H1 (cell line): ENCODE data around the gene FMO5. TPM values are rescaled to one million over a fixed set of nuclear protein-coding genes. Genes with fewer than 3 reads are reported as not detected.
"Not testable (repeated sequence)": the region's sequence is repeated elsewhere in the genome, so short reads cannot be mapped to it uniquely, and the experiment has no call there.

Experiments used
- CTCF ChIA-PET: fragments of 300-600 bp; sonication (Branson Sonifier 250); formaldehyde crosslinking; loops from one replicate; lab custom pipeline; 2021; ENCODE audit not compliant: partially characterized antibody; lab: Charles Lee
- POLR2A ChIA-PET: fragments of 300-600 bp; sonication (Branson Sonifier 250); formaldehyde crosslinking; loops from one replicate; lab custom pipeline; 2021; ENCODE audit warnings: inconsistent platforms; ENCODE audit not compliant: partially characterized antibody; lab: Charles Lee
- DNase-seq, 2 experiments: peaks; one replicate each; pipeline versions ENCODE4 v3.0.0 to v3.0.0-alpha.2; 2010 to 2022; ENCODE audit warnings: low spot score in 2 of 2, low read depth in 1 of 2, mixed read lengths in 1 of 2
- FAIRE-seq: peaks from 2 replicates; lab custom pipeline; 2011; peaks lifted over from hg19 to GRCh38; lab: Jason Lieb, UNC
- H2AFZ ChIP-seq: 2 replicates; pipeline ENCODE4 v1.8.1; 2012; ENCODE audit warnings: low read length, inconsistent platforms
- H2AK5ac ChIP-seq: 2 replicates; pipeline ENCODE4 v1.6.1; 2013; ENCODE audit warnings: low read depth, low read length
- H2BK120ac ChIP-seq: replicated peaks from 2 replicates; pipeline ENCODE3; 2013; ENCODE audit warnings: low read depth, low read length, inconsistent platforms
- H2BK12ac ChIP-seq: 2 replicates; pipeline ENCODE4 v1.6.1; 2013; ENCODE audit warnings: low read depth, low read length
- H2BK15ac ChIP-seq: 2 replicates; pipeline ENCODE4 v1.6.1; 2013; ENCODE audit warnings: low read length
- H2BK20ac ChIP-seq: 2 replicates; pipeline ENCODE4 v1.6.1; 2013; ENCODE audit warnings: low read length
- H2BK5ac ChIP-seq: 2 replicates; pipeline ENCODE4 v1.6.1; 2013; ENCODE audit warnings: low read depth, low read length
- H3K14ac ChIP-seq: 2 replicates; pipeline ENCODE4 v1.6.1; 2013; ENCODE audit warnings: inconsistent platforms; ENCODE audit not compliant: insufficient read length
- H3K18ac ChIP-seq: 2 replicates; pipeline ENCODE4 v1.6.1; 2013; ENCODE audit warnings: low read length; ENCODE audit errors: extremely low read depth
- H3K23ac ChIP-seq: 2 replicates; pipeline ENCODE4 v1.6.1; 2013; ENCODE audit warnings: inconsistent platforms; ENCODE audit not compliant: insufficient read length
- H3K23me2 ChIP-seq: 2 replicates; pipeline ENCODE4 v1.6.1; 2013; ENCODE audit warnings: low read depth, low read length
- H3K27ac ChIP-seq: 2 replicates; pipeline ENCODE4 v1.6.1; 2011; ENCODE audit warnings: low read depth, low read length, inconsistent platforms
- H3K27me3 ChIP-seq, 4 experiments: replicated peaks in 1 of 4; 1 replicate in 1 of 4; 2 replicates in 3 of 4; pipeline versions ENCODE4 v1.6.1 to v1.8.1; 2011 to 2013; ENCODE audit warnings: low read length in 3 of 4, mild to moderate bottlenecking in 3 of 4, inconsistent platforms in 2 of 4, mixed read lengths in 2 of 4, moderate library complexity in 1 of 4; ENCODE audit not compliant: control insufficient read depth in 3 of 4, insufficient read depth in 3 of 4; ENCODE audit errors: extremely low read depth in 1 of 4
- H3K36me3 ChIP-seq, 4 experiments: 2 replicates each; pipeline versions ENCODE4 v1.6.1 to v1.8.1; 2011 to 2013; ENCODE audit warnings: mild to moderate bottlenecking in 4 of 4, low read length in 3 of 4, moderate library complexity in 2 of 4, control low read depth in 1 of 4, inconsistent platforms in 1 of 4; ENCODE audit not compliant: insufficient read depth in 4 of 4, control insufficient read depth in 2 of 4
- H3K4ac ChIP-seq: replicated peaks from 2 replicates; pipeline ENCODE3; 2013; ENCODE audit warnings: low read length, low read depth, mixed read lengths, inconsistent platforms; ENCODE audit not compliant: insufficient read length
- H3K4me1 ChIP-seq, 4 experiments: replicated peaks in 1 of 4; 1 replicate in 1 of 4; 2 replicates in 3 of 4; pipeline versions ENCODE4 v1.6.1 to v1.8.1; 2011 to 2013; ENCODE audit warnings: low read length in 3 of 4, inconsistent platforms in 2 of 4, mixed read lengths in 1 of 4; ENCODE audit not compliant: insufficient read depth in 4 of 4, control insufficient read depth in 3 of 4
- H3K4me2 ChIP-seq, 2 experiments: 2 replicates each; pipeline versions ENCODE4 v1.6.1 to v1.8.1; 2011 to 2013; ENCODE audit warnings: low read depth in 2 of 2, low read length in 2 of 2, control low read depth in 1 of 2, inconsistent platforms in 1 of 2, mild to moderate bottlenecking in 1 of 2; ENCODE audit not compliant: insufficient read depth in 1 of 2
- H3K4me3 ChIP-seq, 4 experiments: fragments of 200-600, 300-600 bp in 1 of 4; sonication (generic), shearing (Covaris generic), sonication (Bioruptor Twin) in 1 of 4; 2 replicates each; pipeline versions ENCODE4 v1.5.1 to v1.8.1; 2011 to 2016; ENCODE audit warnings: low read length in 4 of 4, low read depth in 3 of 4, control low read depth in 2 of 4, inconsistent platforms in 2 of 4, mild to moderate bottlenecking in 2 of 4, mixed read lengths in 1 of 4, moderate library complexity in 1 of 4; ENCODE audit not compliant: insufficient read depth in 2 of 4; ENCODE audit errors: extremely low read depth in 1 of 4
- H3K56ac ChIP-seq: replicated peaks from 2 replicates; pipeline ENCODE3; 2013; ENCODE audit warnings: low read depth, mild to moderate bottlenecking, mixed read lengths, low read length, inconsistent platforms; ENCODE audit not compliant: insufficient read length
- H3K79me1 ChIP-seq: 2 replicates; pipeline ENCODE4 v1.6.1; 2013; ENCODE audit warnings: low read depth, low read length, control low read depth
- H3K79me2 ChIP-seq, 2 experiments: 2 replicates each; pipeline versions ENCODE4 v1.6.1 to v1.8.1; 2012 to 2013; ENCODE audit warnings: low read length in 2 of 2, mild to moderate bottlenecking in 2 of 2, inconsistent platforms in 1 of 2; ENCODE audit not compliant: insufficient read depth in 2 of 2, control insufficient read depth in 1 of 2
- H3K9ac ChIP-seq, 4 experiments: replicated peaks in 1 of 4; 1 replicate in 1 of 4; 2 replicates in 3 of 4; pipeline versions ENCODE4 v1.6.1 to v1.8.1; 2011 to 2013; ENCODE audit warnings: low read depth in 3 of 4, low read length in 3 of 4, control low read depth in 2 of 4, mild to moderate bottlenecking in 2 of 4, moderate library complexity in 2 of 4, inconsistent platforms in 1 of 4; ENCODE audit errors: extremely low read depth in 1 of 4
- H3K9me3 ChIP-seq, 2 experiments: 2 replicates each; pipeline versions ENCODE4 v1.6.1 to v1.8.1; 2012 to 2013; ENCODE audit warnings: mild to moderate bottlenecking in 2 of 2, moderate library complexity in 2 of 2, control low read depth in 1 of 2, inconsistent platforms in 1 of 2, low read depth in 1 of 2, low read length in 1 of 2, mixed read lengths in 1 of 2; ENCODE audit not compliant: insufficient read depth in 2 of 2
- H4K20me1 ChIP-seq, 2 experiments: replicated peaks in 1 of 2; 2 replicates each; pipeline versions ENCODE3 to v1.8.1; 2011 to 2013; ENCODE audit warnings: inconsistent platforms in 2 of 2, low read length in 2 of 2, mild to moderate bottlenecking in 1 of 2; ENCODE audit not compliant: insufficient read depth in 2 of 2, control insufficient read depth in 1 of 2
- H4K5ac ChIP-seq: 2 replicates; pipeline ENCODE4 v1.6.1; 2013; ENCODE audit warnings: low read length, low read depth, mixed read lengths, inconsistent platforms; ENCODE audit not compliant: insufficient read length
- H4K8ac ChIP-seq: 2 replicates; pipeline ENCODE4 v1.8.0; 2013; ENCODE audit warnings: mild to moderate bottlenecking, moderate library complexity, low read length, inconsistent platforms; ENCODE audit not compliant: insufficient read depth; ENCODE audit errors: extremely low read depth
- H4K91ac ChIP-seq: replicated peaks from 2 replicates; pipeline ENCODE3; 2013; ENCODE audit warnings: low read length, mixed read lengths, inconsistent platforms; ENCODE audit not compliant: insufficient read length
- WGBS, 2 experiments: shearing (Covaris generic) in 1 of 2; methylation state at CpG; one replicate each; pipeline versions ENCODE4 v1.1.6 to v1.1.7; 2013 to 2015; ENCODE audit warnings: low lambda C conversion rate in 2 of 2, mixed read lengths in 2 of 2, inconsistent platforms in 1 of 2, low coverage in 1 of 2, missing lambda C conversion rate in 1 of 2; ENCODE audit not compliant: insufficient replicate concordance in 2 of 2, insufficient coverage in 1 of 2, insufficient read length in 1 of 2; ENCODE audit errors: extremely low coverage in 1 of 2, missing lambda C conversion rate in 1 of 2; 5-methylcytosine and 5-hydroxymethylcytosine counted together
- polyA plus RNA-seq, 7 experiments: library from polyadenylated mRNA; depleted of rRNA in 3 of 7; stranded (reverse) in 5 of 7; unstranded in 2 of 7; fragments of >200 nt in 5 of 7; fragments of 200-250 nt in 2 of 7; gene quantifications; 1 replicate in 5 of 7; 2 replicates in 1 of 7; 4 replicates in 1 of 7; pipeline versions ENCODE4 v1.2.1 to v1.2.3, GENCODE V29; 2011 to 2013; ENCODE audit warnings: missing spikeins in 2 of 7, mixed read lengths in 2 of 7
- total RNA-seq: library from RNA; stranded (reverse); fragmentation: NEBNext Ultra II Directional; extraction: Animal tissue kit (Norgen Biotek cat#: 25700); gene quantifications from 2 replicates; pipeline ENCODE4 v1.2.1, GENCODE V29; 2021

FMO5 gene
- total and polyA plus RNA-seq, 2 of the 8 experiments (the other 6 are each of a cell fraction or from before 2014, with no cell fraction given), result 0.27 to 0.34 TPM

DNA sequence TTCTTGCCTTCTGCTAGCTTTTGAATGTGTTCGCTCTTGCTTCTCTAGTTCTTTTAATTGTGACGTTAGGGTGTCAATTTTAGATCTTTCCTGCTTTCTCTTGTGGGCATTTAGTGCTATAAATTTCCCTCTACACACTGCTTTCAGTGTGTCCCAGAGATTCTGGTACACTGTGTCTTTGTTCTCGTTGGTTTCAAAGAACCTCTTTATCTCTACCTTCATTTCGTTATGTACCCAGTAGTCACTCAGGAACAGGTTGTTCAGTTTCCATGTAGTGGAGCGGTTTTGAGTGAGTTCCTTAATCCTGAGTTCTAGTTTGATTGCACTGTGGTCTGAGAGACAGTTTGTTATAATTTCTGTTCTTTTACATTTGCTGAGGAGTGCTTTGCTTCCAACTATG is 5.9 kb upstream of the FMO5 start:
- H3K9ac ChIP-seq, H2BK12ac ChIP-seq, POLR2A ChIA-PET, H2AK5ac ChIP-seq, H3K23me2 ChIP-seq, H2BK15ac ChIP-seq, H3K4ac ChIP-seq, H3K18ac ChIP-seq, H2BK120ac ChIP-seq, H3K56ac ChIP-seq, H3K14ac ChIP-seq, H4K91ac ChIP-seq, H4K20me1 ChIP-seq, H3K23ac ChIP-seq, H3K79me1 ChIP-seq, H2BK5ac ChIP-seq, CTCF ChIA-PET, H3K4me3 ChIP-seq, H4K5ac ChIP-seq, DNase-seq, H3K4me2 ChIP-seq, H3K4me1 ChIP-seq, FAIRE-seq, H2BK20ac ChIP-seq, H3K79me2 ChIP-seq, H3K27ac ChIP-seq, H3K36me3 ChIP-seq, H2AFZ ChIP-seq, H4K8ac ChIP-seq, H3K27me3 ChIP-seq: not testable (repeated sequence)
- 90% methylated on average over 4 of the region's 5 CpGs; no CpG with 5 or more reads in 1 of the 2 experiments for WGBS, 2 experiments
- H3K9me3 ChIP-seq, result peaks cover 10 to 20% of the 10 kb centered on the region in 2 experiments
